Left ventricle myocardium inferior (tissue), 1 donor: ENCODE results near the gene CREB5. TPM values are rescaled to one million over a fixed set of nuclear protein-coding genes. Genes with fewer than 3 reads are reported as not detected.

Experiments used
- DNase-seq: peaks from one replicate; pipeline ENCODE4 v3.0.0-alpha.2; 2020
- H3K27ac ChIP-seq: fragments of 200-600 bp; replicated peaks from 2 replicates; pipeline ENCODE4 v1.8.0; 2021
- H3K27me3 ChIP-seq: fragments of 200-600 bp; 2 replicates; pipeline ENCODE4 v1.8.0; 2021; ENCODE audit warnings: low read depth
- H3K36me3 ChIP-seq: fragments of 200-600 bp; 2 replicates; pipeline ENCODE4 v1.8.0; 2021
- H3K4me1 ChIP-seq: fragments of 200-600 bp; 2 replicates; pipeline ENCODE4 v1.8.0; 2021
- H3K4me3 ChIP-seq: fragments of 200-600 bp; 2 replicates; pipeline ENCODE4 v1.8.0; 2021; ENCODE audit warnings: mild to moderate bottlenecking, moderate library complexity
- H3K9me3 ChIP-seq: fragments of 200-600 bp; replicated peaks from 2 replicates; pipeline ENCODE4 v1.8.0; 2021
- intact Hi-C: fragments of 100-400 bp; cut with micrococcal nuclease; formaldehyde crosslinking; loops from one replicate; pipeline ENCODE4 v1.11.0; 2022
- total RNA-seq: library from RNA; stranded (reverse); fragmentation: NEBNext Ultra II Directional; extraction: Animal tissue kit (Norgen Biotek cat#: 25700); gene quantifications from one replicate; pipeline ENCODE4 v1.2.1, GENCODE V29; 2021
- TF ChIP-seq, protein P1 (sequence below): fragments of 200-600 bp; IDR thresholded peaks from 2 replicates; pipeline ENCODE4 v1.8.0; 2021; ENCODE audit warnings: antibody characterized with exemption, mild to moderate bottlenecking, borderline replicate concordance
- donor health status: DM: no; HTN: yes; CAD: no; lungs with severe emphysema.

CREB5 gene
- total RNA-seq, 1 donor from 2014 or later, result 9.8 TPM

DNA sequence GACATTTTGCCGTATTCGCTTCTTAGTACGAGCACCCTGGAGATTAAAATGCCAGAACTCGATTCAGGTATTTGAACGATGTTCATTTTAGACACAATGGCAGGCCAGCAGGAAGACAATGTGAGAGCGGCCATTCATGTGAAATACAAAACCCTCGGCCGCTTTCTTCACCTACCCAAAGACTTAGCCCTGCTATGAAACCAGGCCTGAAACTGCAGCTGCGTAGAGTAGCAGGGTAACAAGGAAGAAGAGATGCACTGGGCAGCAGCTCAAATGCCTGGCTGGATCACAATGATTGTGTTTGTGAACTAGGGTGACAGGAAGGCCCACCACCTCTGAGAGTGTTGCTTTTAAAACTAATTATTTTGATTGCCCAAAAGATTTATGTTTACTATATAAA, 311.0 kb downstream of the CREB5 start:
- Histone ChIP-seq H3K27me3 (no peaks in the 10 kb centered on the region), H3K4me3 (no peak overlapping the region), H3K4me1 (peaks cover 47% of the 10 kb centered on the region), H3K36me3 (peaks cover 34% of the 10 kb centered on the region), H3K9me3 (no peaks in the 10 kb centered on the region), H3K27ac (peak overlapping the region; percentile 45)
- no peak for DNase-seq
- TF ChIP-seq, protein P1, sequence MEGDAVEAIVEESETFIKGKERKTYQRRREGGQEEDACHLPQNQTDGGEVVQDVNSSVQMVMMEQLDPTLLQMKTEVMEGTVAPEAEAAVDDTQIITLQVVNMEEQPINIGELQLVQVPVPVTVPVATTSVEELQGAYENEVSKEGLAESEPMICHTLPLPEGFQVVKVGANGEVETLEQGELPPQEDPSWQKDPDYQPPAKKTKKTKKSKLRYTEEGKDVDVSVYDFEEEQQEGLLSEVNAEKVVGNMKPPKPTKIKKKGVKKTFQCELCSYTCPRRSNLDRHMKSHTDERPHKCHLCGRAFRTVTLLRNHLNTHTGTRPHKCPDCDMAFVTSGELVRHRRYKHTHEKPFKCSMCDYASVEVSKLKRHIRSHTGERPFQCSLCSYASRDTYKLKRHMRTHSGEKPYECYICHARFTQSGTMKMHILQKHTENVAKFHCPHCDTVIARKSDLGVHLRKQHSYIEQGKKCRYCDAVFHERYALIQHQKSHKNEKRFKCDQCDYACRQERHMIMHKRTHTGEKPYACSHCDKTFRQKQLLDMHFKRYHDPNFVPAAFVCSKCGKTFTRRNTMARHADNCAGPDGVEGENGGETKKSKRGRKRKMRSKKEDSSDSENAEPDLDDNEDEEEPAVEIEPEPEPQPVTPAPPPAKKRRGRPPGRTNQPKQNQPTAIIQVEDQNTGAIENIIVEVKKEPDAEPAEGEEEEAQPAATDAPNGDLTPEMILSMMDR, result no peak
- intact Hi-C loops, result no loop called here

DNA sequence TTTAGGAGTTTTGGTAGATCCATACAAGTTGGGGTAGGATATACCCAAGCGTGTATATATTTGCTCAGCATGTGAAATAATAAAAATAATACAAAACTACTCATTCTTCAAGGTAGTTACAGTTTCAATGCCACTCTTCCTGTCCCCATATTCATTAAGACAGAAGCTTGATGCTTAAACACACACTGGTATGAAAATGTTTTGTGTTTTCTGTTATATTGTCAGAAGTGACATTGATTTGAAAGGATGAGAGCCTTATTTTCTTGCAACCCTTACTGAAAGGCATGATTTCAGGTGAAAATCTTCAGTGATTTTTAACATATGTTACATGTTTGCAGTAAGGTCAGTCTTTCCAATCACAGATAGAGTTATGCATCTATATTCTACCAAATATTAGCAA, 312.2 kb downstream of the CREB5 start:
- no peak for DNase-seq
- TF ChIP-seq, protein P1, result no peak
- H3K9me3 ChIP-seq, result no peaks in the 10 kb centered on the region
- no peak overlapping the region for H3K4me3 ChIP-seq
- no peaks in the 10 kb centered on the region for H3K27me3 ChIP-seq
- intact Hi-C loops, result no loop called here
- peaks cover 29% of the 10 kb centered on the region for H3K36me3 ChIP-seq
- peaks cover 37% of the 10 kb centered on the region for H3K4me1 ChIP-seq
- peak overlapping the region; percentile 31 for H3K27ac ChIP-seq

DNA sequence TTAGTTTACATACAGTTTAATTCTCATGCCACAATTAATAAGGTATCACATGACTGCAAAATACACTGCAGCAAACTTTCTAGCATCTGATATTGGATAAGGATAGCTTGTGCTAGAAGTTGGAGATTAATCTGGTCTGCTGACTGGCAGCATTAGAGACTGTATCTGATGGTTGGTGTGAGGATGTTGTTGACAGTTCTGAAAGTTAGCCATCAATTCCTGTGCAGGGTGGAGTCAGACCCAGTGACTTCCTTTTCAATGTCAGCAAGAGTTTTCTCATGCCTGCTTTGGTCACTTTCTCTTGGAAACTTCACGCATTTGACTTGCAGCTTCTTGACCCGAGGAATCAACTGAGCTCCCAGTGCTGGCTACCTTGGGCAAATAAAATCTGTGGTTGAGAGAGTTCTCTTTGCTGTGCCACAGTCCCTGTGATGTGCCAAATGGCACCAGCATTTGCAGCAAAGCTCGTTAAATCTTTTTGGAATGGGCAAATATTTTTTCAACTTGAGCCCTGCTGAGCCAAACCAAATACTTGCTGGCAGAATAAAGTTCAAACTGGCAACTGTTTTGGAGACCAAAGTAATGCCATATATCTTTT, 312.8 kb downstream of the CREB5 start:
- no peak for DNase-seq
- H3K27me3 ChIP-seq, result no peaks in the 10 kb centered on the region
- no peaks in the 10 kb centered on the region for H3K9me3 ChIP-seq
- peaks cover 37% of the 10 kb centered on the region for H3K4me1 ChIP-seq
- intact Hi-C loops, result no loop called here
- no peak overlapping the region for H3K4me3 ChIP-seq
- TF ChIP-seq, protein P1, result no peak
- peak overlapping the region; percentile 58 for H3K27ac ChIP-seq
- H3K36me3 ChIP-seq, result peaks cover 23% of the 10 kb centered on the region

DNA sequence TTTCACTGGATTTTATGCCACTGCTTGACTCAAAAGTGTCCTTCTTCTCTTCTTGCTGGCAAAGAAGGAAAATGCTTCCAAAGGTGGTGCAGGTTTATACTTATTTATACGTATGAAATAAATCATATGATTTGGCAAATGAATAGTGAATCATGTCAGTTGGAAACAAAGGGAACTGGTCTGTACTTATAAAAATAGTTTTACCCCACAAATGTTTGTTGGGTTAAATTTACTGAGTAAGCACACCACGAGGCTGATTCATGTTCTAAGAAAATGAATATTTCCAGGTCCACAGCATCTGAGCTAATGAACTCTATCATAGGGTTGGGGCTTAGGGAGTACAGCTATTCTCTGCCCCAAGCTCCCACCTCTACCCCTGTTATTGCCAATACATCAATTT, 313.6 kb downstream of the CREB5 start:
- H3K9me3 ChIP-seq, result no peaks in the 10 kb centered on the region
- peaks cover 37% of the 10 kb centered on the region for H3K4me1 ChIP-seq
- H3K36me3 ChIP-seq, result peaks cover 15% of the 10 kb centered on the region
- no peak for DNase-seq
- intact Hi-C loops, result no loop called here
- H3K27ac ChIP-seq, result peak overlapping the region; percentile 58
- no peak overlapping the region for H3K4me3 ChIP-seq
- TF ChIP-seq, protein P1, result no peak
- H3K27me3 ChIP-seq, result no peaks in the 10 kb centered on the region

DNA sequence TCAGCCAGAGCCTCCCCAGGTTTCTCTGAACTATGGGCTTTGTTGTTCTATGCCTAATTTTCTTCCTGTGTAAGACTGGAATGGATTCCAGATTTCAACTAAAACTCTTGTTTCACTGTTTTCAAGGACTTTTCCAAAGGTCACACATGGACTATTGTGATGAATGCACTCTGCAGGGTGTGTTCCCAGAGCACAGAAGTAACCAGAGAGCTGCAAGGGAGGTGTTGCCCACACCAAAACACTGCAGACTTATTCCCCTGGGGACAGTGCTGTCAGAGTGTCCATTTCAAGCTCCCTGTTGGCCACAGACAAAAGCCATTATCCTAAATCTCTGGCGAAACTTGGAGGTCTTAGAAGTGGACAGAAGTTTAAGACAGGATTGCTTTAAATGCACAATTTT, 314.2 kb downstream of the CREB5 start:
- no peak for DNase-seq
- no peaks in the 10 kb centered on the region for H3K9me3 ChIP-seq
- no peak overlapping the region for H3K4me3 ChIP-seq
- H3K27me3 ChIP-seq, result no peaks in the 10 kb centered on the region
- TF ChIP-seq, protein P1, result no peak
- H3K36me3 ChIP-seq, result peaks cover 9% of the 10 kb centered on the region
- H3K27ac ChIP-seq, result peak overlapping the region; percentile 58
- intact Hi-C loops, result no loop called here
- peaks cover 41% of the 10 kb centered on the region for H3K4me1 ChIP-seq
